Neural progenitor cell (in vitro differentiated cells): ENCODE measurements around the gene MASP1. TPM values are rescaled to one million over a fixed set of nuclear protein-coding genes. Genes with fewer than 3 reads are reported as not detected.
A peak's percentile ranks its signal among the peaks of the same experiment; 100 is the strongest.

Experiments used
- DNase-seq: peaks from one replicate; pipeline ENCODE4 v3.0.0-alpha.2; 2016; ENCODE audit warnings: low spot score
- H2AFZ ChIP-seq: fragments of 200-600 bp; sonication (generic); replicated peaks from 2 replicates; pipeline ENCODE4 v1.6.1; 2016; ENCODE audit warnings: antibody characterized with exemption
- H3F3A ChIP-seq: fragments of 200-600 bp; sonication (generic); 2 replicates; pipeline ENCODE4 v1.6.1; 2016; ENCODE audit warnings: antibody characterized with exemption, low read depth
- H3K27ac ChIP-seq: fragments of 200-600 bp; sonication (generic); 2 replicates; pipeline ENCODE4 v1.5.1; 2016; ENCODE audit warnings: mild to moderate bottlenecking
- H3K27me3 ChIP-seq: fragments of 200-600 bp; sonication (generic); 2 replicates; pipeline ENCODE4 v1.6.1; 2016; ENCODE audit warnings: mild to moderate bottlenecking, moderate library complexity
- H3K36me3 ChIP-seq: fragments of 200-600 bp; sonication (generic); 2 replicates; pipeline ENCODE4 v1.5.1; 2016
- H3K4me1 ChIP-seq: fragments of 200-600 bp; sonication (generic); 2 replicates; pipeline ENCODE4 v1.6.1; 2016; ENCODE audit warnings: mixed run types
- H3K4me2 ChIP-seq: fragments of 200-600 bp; sonication (generic); 2 replicates; pipeline ENCODE4 v1.6.1; 2016
- H3K4me3 ChIP-seq: fragments of 200-600 bp; sonication (generic); 2 replicates; pipeline ENCODE4 v1.5.1; 2016
- H3K79me2 ChIP-seq: fragments of 200-600 bp; sonication (generic); 2 replicates; pipeline ENCODE4 v1.6.1; 2016; ENCODE audit warnings: low read depth
- H3K9ac ChIP-seq: fragments of 200-600 bp; sonication (generic); 2 replicates; pipeline ENCODE4 v1.6.1; 2016
- H3K9me3 ChIP-seq: fragments of 200-600 bp; sonication (generic); 2 replicates; pipeline ENCODE4 v1.5.1; 2016; ENCODE audit warnings: low read depth
- H4K20me1 ChIP-seq: fragments of 200-600 bp; sonication (generic); 2 replicates; pipeline ENCODE4 v1.6.1; 2016; ENCODE audit warnings: low read depth
- H3K27ac Mint-ChIP-seq: 3 replicates; pipeline ENCODE4 v1.8.0; 2021; ENCODE audit warnings: mixed read lengths
- H3K27me3 Mint-ChIP-seq: 2 replicates; pipeline ENCODE4 v1.8.0; 2022; ENCODE audit warnings: low read depth, mild to moderate bottlenecking, inconsistent platforms, moderate library complexity, mixed read lengths; ENCODE audit not compliant: insufficient read depth
- H3K36me3 Mint-ChIP-seq: 3 replicates; pipeline ENCODE4 v1.8.0; 2021; ENCODE audit warnings: mixed read lengths
- H3K4me1 Mint-ChIP-seq: 3 replicates; pipeline ENCODE4 v1.8.0; 2021; ENCODE audit warnings: mixed read lengths
- H3K4me3 Mint-ChIP-seq: 3 replicates; pipeline ENCODE4 v1.8.0; 2021; ENCODE audit warnings: mild to moderate bottlenecking, moderate library complexity, mixed read lengths
- H3K9me3 Mint-ChIP-seq: 3 replicates; pipeline ENCODE4 v1.8.0; 2020; ENCODE audit warnings: mixed read lengths
- EZH2 ChIP-seq: fragments of 200-600 bp; sonication (generic); IDR thresholded peaks from 2 replicates; pipeline ENCODE4 v1.6.1; 2017; ENCODE audit warnings: antibody characterized with exemption, mild to moderate bottlenecking, moderate library complexity
- EZH2phosphoT487 ChIP-seq: fragments of 200-600 bp; sonication (generic); IDR thresholded peaks from 2 replicates; pipeline ENCODE4 v1.6.1; 2017; ENCODE audit warnings: antibody characterized with exemption
- total RNA-seq: library from RNA; depleted of rRNA; stranded (reverse); fragments of >200 nt; gene quantifications from 2 replicates; pipeline ENCODE4 v1.2.3, GENCODE V29; 2015; ENCODE audit warnings: low replicate concordance
- TF ChIP-seq, protein P1 (sequence below): fragments of 200-600 bp; sonication (generic); IDR thresholded peaks from 2 replicates; pipeline ENCODE4 v1.5.1; 2017; ENCODE audit warnings: antibody characterized with exemption, mild to moderate bottlenecking

MASP1 gene
- total RNA-seq, 1 donor from 2014 or later: 3.3 TPM

DNA sequence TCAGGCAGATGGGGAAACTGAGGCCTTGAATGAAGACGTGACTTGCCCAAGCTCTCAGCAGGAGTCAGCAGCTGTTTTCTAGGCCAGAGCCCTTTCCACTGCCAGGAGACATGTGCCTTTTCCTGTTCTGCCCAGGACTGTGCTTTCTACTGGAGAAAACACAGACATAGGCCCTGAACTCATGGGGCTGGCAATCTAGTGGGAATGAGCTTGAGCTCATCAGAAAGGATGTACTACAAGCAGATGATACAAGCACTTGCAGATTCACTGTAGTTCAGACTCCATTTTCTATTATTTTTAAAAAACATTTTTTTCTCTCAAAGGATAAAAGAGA is 14.4 kb downstream of the MASP1 start:
- Histone ChIP-seq H4K20me1 (no peaks in the 10 kb centered on the region), H3K4me3 (no peak overlapping the region), H3K4me1 (peaks cover 29% of the 10 kb centered on the region), H3K79me2 (no peaks in the 10 kb centered on the region), H3K9ac (no peak overlapping the region), H3F3A (peaks cover 7% of the 10 kb centered on the region), H3K36me3 (no peaks in the 10 kb centered on the region), H2AFZ (no peak overlapping the region), H3K27ac (no peak overlapping the region), H3K27me3 (no peaks in the 10 kb centered on the region), H3K9me3 (no peaks in the 10 kb centered on the region), H3K4me2 (no peak overlapping the region)
- DNase-seq: no peak
- Mint-ChIP-seq H3K36me3 (no peaks in the 10 kb centered on the region), H3K4me3 (no peak overlapping the region), H3K9me3 (no peaks in the 10 kb centered on the region), H3K27ac (no peak overlapping the region), H3K4me1 (peaks cover 27% of the 10 kb centered on the region), H3K27me3 (peaks cover 4% of the 10 kb centered on the region)
- TF ChIP-seq EZH2phosphoT487 (no peak), EZH2 (no peak)
- TF ChIP-seq, protein P1, sequence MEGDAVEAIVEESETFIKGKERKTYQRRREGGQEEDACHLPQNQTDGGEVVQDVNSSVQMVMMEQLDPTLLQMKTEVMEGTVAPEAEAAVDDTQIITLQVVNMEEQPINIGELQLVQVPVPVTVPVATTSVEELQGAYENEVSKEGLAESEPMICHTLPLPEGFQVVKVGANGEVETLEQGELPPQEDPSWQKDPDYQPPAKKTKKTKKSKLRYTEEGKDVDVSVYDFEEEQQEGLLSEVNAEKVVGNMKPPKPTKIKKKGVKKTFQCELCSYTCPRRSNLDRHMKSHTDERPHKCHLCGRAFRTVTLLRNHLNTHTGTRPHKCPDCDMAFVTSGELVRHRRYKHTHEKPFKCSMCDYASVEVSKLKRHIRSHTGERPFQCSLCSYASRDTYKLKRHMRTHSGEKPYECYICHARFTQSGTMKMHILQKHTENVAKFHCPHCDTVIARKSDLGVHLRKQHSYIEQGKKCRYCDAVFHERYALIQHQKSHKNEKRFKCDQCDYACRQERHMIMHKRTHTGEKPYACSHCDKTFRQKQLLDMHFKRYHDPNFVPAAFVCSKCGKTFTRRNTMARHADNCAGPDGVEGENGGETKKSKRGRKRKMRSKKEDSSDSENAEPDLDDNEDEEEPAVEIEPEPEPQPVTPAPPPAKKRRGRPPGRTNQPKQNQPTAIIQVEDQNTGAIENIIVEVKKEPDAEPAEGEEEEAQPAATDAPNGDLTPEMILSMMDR: no peak

DNA sequence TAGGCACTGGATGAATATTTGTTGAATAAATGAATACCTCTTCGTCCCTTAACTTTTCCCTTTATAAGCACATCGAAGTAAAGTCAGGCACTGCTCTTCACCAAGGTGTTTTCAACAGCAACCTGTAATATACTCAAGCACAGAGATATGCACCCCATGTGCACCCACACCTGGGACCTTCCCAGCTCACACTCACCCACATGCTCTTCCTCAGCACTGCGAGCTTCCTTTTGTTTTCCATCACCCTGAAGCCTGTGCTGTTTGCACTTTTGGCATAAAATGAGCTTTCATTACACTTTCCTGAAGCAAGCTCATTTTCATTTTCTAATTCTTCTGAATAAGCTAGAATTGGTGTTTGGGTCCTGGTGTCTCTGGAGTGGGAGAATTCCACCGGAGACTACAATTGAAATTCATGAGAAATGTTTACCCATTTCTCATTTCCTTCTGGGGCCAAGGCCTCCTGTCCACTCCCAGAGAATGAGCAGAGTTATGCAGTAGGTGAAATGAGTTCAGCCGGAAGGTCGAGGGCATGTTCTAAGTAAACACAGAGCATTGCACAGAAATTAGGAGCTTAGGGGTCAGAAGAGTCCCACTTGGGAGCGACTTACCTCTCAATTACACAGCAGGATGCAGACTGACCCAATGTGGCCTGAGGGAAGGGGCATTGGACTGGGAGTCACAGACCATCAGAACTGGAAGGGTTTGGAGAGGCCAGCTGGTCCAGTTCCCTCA is 15.0 kb downstream of the MASP1 start:
- Histone ChIP-seq H2AFZ (no peak overlapping the region), H3K27ac (no peak overlapping the region), H3K4me1 (peaks cover 29% of the 10 kb centered on the region), H3K9me3 (no peaks in the 10 kb centered on the region), H3F3A (peaks cover 7% of the 10 kb centered on the region), H4K20me1 (no peaks in the 10 kb centered on the region), H3K36me3 (no peaks in the 10 kb centered on the region), H3K9ac (no peak overlapping the region), H3K4me3 (no peak overlapping the region), H3K4me2 (no peak overlapping the region), H3K79me2 (no peaks in the 10 kb centered on the region), H3K27me3 (no peaks in the 10 kb centered on the region)
- no peak for DNase-seq
- H3K4me3 Mint-ChIP-seq: no peak overlapping the region
- peaks cover 3% of the 10 kb centered on the region for H3K9me3 Mint-ChIP-seq
- H3K27me3 Mint-ChIP-seq: peaks cover 4% of the 10 kb centered on the region
- no peak for TF ChIP-seq EZH2phosphoT487
- no peak for TF ChIP-seq EZH2
- TF ChIP-seq, protein P1: no peak
- H3K4me1 Mint-ChIP-seq: peaks cover 27% of the 10 kb centered on the region
- H3K36me3 Mint-ChIP-seq: no peaks in the 10 kb centered on the region
- H3K27ac Mint-ChIP-seq: peak overlapping the region; percentile 51

DNA sequence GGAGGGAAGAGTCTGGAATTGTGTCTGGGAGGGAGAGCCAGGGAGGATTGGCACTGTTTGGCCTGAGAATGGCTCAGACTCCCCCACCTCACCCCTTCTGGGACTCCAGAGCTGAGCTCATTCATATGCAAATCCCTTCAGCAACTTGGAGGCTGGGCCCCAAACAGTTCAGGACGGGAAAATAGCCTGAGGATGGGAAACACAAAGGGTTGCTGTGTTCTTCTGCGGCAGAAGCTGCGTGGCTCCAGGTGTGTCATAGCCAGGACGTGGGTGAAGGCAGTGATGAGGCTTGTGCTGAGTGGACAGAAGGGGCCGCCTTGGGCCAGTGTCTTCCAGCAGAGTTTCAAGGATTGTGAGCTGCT is 16.6 kb downstream of the MASP1 start:
- Histone ChIP-seq H3K9ac (no peak overlapping the region), H3K4me2 (peak overlapping the region; percentile 71), H3F3A (peaks cover 7% of the 10 kb centered on the region), H2AFZ (peak overlapping the region; percentile 52), H3K4me3 (peak overlapping the region; percentile 27), H3K36me3 (no peaks in the 10 kb centered on the region), H4K20me1 (no peaks in the 10 kb centered on the region), H3K9me3 (no peaks in the 10 kb centered on the region), H3K27me3 (no peaks in the 10 kb centered on the region), H3K27ac (peak overlapping the region; percentile 45), H3K79me2 (no peaks in the 10 kb centered on the region), H3K4me1 (peaks cover 29% of the 10 kb centered on the region)
- Mint-ChIP-seq H3K9me3 (peaks cover 9% of the 10 kb centered on the region), H3K36me3 (peaks cover 2% of the 10 kb centered on the region), H3K4me3 (peak overlapping the region; percentile 52), H3K4me1 (peaks cover 27% of the 10 kb centered on the region), H3K27ac (peak overlapping the region; percentile 75), H3K27me3 (no peaks in the 10 kb centered on the region)
- peak; percentile 91 for DNase-seq
- TF ChIP-seq, protein P1: no peak
- no peak for TF ChIP-seq EZH2
- no peak for TF ChIP-seq EZH2phosphoT487
